Activated CD8-positive, alpha-beta memory T cell treated with anti-CD3 and anti-CD28 coated beads for 4 hours (primary cell): ENCODE measurements around the gene TBX1.

Source experiments
- DNase-seq, 2 donors: peaks; one replicate each; pipeline ENCODE4 v3.0.0-alpha.2; 2020; ENCODE audit warnings: low read depth in 2 of 2

TBX1 gene

GRCh38 chr22:19800306-19800705, 39.7 kb downstream of the TBX1 start:
- no peak for DNase-seq

GRCh38 chr22:19800761-19801244, 40.2 kb downstream of the TBX1 start:
- no peak for DNase-seq

- no peak for DNase-seq
These were observed 40.9 kb downstream of the TBX1 start for GRCh38 chr22:19801340-19802000.

GRCh38 chr22:19802001-19802893, 41.7 kb downstream of the TBX1 start:
- no peak for DNase-seq

GRCh38 chr22:19802894-19803735, 42.5 kb downstream of the TBX1 start:
- DNase-seq = no peak

- no peak for DNase-seq
These were observed 43.2 kb downstream of the TBX1 start for GRCh38 chr22:19803736-19804267.

- DNase-seq = no peak
These were observed 45.2 kb downstream of the TBX1 start for GRCh38 chr22:19805821-19806212.

- DNase-seq = no peak
These were observed 45.9 kb downstream of the TBX1 start for GRCh38 chr22:19806213-19807160.

GRCh38 chr22:19807161-19807913, 46.8 kb downstream of the TBX1 start:
- DNase-seq = no peak

GRCh38 chr22:19807914-19808872, 47.6 kb downstream of the TBX1 start:
- no peak for DNase-seq

- DNase-seq = no peak
These were observed 48.4 kb downstream of the TBX1 start for GRCh38 chr22:19808873-19809478.

GRCh38 chr22:19809741-19810140, 49.2 kb downstream of the TBX1 start:
- no peak for DNase-seq

- no peak for DNase-seq
These were observed 50.0 kb downstream of the TBX1 start for GRCh38 chr22:19810381-19811201.

GRCh38 chr22:19811211-19811621, 50.6 kb downstream of the TBX1 start:
- no peak for DNase-seq

GRCh38 chr22:19811811-19812771, 51.5 kb downstream of the TBX1 start:
- DNase-seq = no peak

- no peak for DNase-seq
These were observed 52.3 kb downstream of the TBX1 start for GRCh38 chr22:19812910-19813309.
